HuH-7 (cell line): Measurements from ENCODE around the gene EPAS1.

Experiments used
- DNase-seq: peaks from one replicate; pipeline ENCODE4 v3.0.0; 2011; ENCODE audit warnings: low spot score

Gene EPAS1

DNA sequence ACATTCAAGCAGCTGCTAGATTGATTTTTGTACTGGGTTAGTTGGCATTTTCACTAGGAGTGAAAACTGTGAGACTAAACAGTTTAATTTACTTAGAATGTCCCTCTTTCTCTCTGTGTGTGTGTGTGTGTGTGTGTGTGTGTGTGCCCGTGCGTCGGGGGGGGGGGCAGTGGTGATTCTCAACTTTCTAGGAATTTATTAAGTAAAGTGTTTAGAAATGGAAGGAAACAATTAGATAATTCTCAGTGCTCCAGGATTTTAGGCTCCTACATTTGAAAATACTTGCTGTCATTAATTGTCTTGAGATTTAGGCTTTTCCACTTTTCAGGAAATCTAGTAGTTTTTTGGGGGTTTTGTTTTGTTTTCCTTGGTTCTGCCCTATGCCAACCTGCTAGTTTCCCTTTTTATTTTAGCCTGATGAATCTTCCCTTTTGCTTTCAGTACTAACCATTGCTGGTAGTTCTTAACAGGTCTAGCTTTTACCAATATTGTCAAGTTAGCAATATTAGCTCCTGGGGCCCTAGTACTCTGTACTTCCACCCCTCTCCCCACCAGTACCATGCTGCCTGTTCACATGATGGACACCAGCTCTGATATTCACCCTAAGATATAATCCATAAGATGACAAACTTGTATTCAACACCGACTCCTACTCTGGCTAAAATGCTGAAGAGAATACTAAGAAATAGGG, 4.9 kb downstream of the EPAS1 start:
- DNase-seq, result no peak

DNA sequence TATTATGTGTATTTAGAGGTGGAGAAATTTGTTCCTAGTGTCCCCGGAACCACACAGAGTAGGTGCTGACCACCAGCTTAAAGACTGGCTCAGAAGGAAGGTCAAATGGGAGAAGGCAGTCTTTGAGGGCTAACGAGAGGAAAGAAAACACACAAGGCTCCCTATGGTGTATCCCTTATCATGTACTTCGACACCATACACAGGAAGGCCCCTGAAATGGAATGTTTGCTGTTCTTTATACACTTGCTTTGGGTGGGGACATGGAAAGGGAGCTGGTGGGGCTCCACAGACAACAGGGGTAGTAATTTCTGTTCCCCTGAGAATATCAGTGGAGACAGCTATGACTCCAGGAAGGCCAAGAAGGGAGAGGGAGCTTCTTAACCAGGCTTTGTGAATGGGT, 6.0 kb downstream of the EPAS1 start:
- DNase-seq, result no peak

DNA sequence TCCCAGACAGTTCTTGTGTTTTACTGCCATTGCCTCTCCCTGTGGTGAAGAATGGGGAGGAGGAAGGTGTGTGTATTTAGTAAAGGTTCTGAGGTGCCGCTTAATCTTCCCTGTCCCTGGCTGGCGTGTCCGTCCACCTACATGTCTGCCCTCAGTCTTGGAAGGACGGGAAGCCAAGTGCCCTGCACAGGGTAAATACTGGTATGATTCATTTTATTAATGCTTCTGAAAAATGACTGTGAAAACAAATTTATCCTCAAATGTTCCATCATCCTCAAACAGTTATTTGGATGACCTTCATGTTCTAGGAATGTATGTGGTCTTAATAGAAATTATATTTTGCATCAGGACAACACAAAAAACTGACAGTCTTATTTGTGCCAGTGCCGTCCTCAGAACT, 6.6 kb downstream of the EPAS1 start:
- DNase-seq, result no peak

DNA sequence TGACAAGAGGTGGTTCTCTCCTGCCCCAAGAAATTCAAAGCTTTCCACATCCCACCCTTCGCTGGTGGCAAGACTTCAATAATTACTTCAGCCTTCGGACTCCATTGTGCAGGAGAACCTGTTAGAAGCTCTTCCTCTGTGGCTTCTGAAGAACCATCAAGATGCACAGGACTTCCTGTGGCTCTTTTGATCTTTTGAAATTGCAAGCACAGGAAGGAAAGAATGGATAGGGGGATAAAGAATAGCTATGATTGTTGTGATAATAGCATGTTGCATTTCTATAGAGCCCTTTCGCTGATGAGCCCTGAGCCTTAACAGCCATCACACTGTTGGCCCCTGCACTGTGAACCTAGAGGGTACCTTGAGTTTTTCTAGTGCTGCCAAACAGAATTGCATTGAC, 7.4 kb downstream of the EPAS1 start:
- no peak for DNase-seq

DNA sequence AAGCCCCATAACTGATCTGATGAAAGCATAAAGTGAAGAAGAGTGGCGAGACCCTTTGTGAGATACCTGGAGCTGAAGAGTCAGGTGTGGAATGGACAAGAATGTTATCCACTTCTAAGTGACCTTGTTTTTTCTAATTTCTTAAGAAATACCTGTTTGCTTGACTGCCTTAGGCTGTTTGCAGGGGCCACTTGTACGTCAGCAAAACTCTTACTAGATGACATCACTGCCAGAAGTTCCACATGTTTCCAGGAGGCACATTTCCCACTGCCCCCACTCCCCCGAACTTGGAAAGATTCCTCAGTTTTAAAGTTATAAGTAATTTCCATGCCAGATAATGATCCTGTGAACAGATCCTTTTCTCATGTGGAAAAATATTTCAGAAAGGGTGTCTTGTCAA, 8.0 kb downstream of the EPAS1 start:
- no peak for DNase-seq

DNA sequence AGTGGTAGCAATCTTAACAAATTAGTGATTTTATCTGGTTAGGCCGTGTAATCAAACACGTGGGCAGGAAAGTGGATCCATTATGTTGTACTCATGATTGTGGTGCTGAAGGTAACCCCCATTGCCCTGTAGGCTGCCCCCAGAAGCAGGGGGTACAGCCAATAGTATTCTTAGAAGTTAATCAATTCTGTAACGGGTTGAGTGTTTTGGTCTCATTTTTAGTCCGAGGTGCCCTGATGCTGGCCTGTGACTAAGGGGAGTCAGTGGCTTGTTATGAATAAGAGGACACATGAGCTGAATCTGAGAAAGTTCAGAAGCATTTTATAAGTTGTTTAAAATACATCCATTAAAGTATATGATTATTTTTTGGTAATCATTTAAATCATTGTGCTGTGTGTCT, 8.6 kb downstream of the EPAS1 start:
- DNase-seq, result no peak

DNA sequence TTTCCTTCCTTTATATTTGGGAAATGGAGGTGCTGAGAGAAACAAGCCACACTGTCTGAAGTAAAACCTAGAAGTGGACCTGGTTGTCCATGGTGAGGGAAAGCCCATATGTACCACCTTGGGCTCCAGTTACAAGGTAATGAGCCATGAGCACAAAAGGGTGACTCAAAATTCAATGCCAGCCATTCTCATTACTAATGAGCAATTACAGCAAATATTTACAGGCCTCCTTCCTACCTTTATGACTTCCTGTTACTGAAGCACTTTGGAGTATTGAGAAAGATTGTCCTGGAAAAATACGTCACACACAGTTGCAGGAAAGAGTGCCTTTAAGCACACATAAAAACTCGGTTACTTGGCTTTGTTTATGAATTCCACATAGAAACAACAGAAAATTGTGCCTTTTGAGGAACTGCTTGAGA, 9.1 kb downstream of the EPAS1 start:
- no peak for DNase-seq

DNA sequence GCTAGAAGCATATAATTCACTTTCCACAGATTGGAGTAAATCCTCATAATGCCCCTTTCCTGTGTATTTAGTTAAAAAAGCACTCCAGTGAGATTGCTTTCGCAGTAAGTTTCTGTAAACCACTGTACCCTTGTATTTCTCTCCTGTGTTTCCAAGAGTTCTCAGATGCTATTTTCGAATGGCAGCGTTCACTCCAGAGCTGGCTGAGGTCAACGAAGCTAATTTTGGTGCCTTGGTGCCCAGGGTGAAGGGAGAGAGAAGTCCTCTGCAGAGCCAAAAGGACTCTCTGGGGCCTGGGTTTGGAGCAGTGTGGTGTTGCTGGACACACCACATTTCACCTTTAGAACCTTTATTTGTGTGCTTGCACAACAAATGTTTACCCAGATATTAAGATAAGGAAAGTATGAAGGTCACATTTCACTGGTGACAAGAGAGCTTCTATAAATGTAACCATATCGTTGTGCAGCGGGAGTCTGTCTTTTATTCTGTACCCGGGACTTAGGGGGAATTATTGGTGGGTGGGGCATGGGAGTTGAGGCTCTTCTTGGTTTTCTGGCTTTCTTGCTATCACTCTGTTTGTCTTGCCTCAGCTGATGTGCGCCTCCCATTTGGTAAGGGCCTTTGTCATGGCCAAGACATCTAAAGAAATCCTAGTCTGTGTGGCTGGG, 9.9 kb downstream of the EPAS1 start:
- DNase-seq, result no peak

DNA sequence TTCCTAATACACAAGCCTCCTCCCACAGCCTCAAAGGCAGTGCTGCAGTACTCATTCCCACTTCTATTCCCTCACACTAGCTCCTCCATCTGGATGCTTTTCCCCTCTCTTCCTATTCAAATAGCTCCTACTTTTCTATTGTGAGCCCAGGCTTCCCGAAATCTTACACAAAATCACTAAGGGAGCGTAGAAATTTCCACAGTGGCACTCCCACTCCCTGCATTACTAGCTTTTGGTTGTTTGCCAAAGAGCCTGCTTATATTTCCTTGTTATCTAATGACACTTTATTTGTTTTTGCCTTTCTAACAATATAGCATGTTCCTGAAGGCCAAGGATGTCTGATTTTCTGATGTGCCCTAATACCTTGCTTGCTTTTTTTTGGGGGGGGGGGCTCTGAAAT, 10.9 kb downstream of the EPAS1 start:
- DNase-seq, result no peak

DNA sequence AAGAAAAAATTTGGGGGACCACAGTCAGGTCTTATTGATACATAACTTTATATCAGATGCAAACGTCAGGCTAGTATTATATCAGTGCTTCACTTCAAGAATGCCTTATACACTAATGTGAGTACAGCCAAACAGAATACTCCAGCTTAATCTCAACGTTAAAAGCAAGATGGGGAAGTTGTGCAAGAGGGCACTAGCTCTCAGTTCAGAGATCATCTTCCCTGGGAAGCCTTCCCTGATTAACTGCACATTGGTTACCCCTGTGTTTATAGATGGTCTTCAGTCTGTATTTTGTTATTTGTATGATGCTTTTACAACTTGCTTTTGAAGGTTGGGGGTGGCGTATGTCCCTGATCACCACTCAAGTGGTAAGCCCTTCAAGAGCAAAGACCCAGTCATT, 11.4 kb downstream of the EPAS1 start:
- DNase-seq, result no peak

DNA sequence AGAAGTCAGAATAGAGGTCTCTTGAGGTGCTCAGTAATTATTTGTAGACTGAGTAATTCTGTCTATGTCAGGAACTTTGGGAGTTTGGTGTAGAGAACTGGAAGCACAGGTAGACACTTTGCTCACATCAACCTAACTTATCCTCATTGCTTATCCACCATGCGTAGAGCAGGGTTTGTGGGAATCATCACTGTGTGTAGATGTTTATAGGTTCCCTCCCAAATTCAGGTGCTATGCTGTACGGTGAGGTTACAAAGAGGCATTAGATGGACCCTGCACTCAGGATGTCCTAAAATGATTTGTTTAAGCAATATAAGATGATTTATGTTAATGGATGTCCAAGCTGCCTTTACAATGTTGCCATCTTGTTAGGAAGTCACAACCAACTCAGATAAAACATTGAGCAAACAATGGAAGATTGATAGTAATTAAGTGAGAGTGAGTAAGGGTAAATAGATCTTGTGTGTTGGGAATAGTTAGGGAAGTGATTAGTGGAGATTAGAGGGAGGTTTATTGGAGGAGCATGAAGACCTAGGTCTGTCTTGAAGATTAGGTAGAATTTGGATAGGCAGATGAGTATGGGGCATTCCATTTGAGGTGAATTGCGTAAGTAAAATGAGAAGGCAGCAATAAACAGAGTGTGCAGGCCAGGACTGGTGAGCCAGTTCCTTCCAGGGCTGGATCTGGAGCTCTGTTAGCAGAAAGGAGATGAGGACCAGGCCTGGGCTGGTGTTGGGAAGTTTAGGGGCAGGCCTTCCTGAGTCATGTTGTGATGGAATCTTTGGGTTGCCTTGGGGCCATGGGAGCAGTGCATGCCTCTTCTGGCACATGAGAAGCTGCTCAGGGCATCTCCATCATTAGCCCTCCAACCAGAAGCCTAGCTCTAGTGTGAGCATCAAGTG, 12.1 kb downstream of the EPAS1 start:
- no peak for DNase-seq

DNA sequence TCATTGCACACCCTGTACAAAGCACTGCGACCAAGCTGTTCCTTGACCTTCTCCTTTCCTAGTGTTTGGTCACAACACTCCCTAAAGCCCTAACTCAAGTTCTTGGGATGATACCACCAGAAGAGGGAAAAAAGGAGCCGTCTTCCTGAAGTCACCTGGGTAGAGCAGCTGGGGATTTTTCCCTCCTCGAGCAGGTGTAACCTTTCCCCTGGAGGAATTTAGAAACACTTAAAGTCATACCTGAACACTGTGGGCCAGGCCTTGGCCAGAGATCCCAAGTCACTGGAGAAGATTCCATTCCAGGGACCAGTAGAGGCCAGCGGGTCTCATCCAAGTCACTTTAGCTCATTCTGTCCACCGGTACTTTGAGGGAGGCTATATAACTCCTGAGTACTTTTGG, 13.2 kb downstream of the EPAS1 start:
- DNase-seq, result no peak

DNA sequence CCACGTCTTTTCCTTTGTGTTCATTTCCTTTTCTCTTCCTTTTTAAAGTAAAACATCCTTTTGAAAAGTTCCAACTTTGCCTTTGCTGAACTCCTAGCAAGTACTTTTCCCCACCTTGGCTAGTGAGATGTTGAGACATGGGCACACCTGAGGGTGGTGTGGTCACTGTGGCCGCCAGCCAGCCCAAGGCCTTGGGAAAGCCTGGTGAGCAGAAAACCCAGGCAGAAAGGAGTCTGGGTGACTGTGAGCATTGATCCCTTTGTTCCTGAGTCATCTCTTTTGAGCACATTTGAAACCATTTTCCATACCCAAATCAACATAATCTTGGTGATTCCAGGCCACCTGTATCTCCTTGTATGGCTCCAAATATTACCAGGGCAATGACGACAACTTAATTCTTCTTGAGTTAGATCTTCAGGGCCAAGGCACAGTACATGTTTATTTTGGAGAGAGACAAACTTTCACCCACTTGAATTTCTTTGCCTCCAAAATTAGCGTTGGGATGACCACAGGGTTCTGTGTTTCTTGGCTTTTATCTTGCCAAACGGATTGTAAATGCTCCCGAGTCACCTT, 14.5 kb downstream of the EPAS1 start:
- no peak for DNase-seq

DNA sequence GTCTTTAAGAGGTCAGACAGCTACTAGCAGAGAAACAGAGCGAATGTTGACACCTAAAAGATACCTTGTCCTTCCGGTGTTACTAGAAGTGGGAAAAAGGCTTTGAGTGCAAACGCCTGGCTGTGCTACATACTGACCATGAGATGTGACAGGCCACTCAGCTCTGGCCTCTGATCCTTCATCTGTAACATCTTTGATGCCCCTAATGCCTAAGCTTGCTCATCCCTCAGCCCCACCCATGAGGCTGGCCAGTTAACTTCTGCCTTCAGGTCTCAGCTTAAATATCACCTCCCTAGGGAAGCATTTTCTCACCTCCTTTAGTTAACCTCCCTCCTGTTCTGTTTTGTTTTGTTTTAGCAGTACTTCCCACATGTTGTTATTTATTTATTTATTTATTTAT, 15.9 kb downstream of the EPAS1 start:
- no peak for DNase-seq

DNA sequence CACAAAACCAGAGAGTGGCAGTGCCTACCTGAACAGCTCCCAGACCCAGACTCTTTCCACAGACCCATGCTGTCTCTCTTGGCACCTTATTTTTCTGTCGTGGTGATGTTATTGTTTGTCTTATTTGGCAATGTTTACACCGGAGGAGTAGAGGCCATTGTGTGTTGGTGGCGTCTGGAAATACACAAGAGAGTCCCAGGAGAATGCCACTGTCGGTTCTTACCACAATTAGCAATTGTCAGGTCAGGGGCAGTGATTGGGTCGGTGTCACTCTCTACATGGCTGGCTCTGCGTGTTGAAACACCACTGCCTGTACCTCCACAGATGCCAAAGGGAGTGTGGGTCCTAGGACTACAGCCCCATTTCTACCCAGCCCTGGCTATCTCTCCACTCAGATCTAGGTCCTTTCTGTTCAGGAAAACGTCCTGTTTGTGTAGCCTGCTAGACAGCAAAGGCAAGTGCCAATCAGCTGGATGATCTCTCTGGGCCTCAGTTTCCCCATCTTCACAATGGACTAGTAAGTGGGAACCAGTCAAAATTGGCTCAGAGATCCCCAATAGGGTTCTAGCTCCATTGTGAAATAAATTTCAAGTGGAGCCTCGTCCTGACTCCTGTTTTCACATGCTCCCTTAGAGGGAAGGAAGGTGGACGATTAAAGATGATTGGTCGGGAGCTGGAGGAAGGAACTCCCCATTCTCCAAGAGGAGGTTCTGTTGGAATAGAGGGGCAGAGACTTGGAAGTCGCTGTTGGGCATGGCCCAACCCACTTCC, 17.0 kb downstream of the EPAS1 start:
- DNase-seq, result no peak

DNA sequence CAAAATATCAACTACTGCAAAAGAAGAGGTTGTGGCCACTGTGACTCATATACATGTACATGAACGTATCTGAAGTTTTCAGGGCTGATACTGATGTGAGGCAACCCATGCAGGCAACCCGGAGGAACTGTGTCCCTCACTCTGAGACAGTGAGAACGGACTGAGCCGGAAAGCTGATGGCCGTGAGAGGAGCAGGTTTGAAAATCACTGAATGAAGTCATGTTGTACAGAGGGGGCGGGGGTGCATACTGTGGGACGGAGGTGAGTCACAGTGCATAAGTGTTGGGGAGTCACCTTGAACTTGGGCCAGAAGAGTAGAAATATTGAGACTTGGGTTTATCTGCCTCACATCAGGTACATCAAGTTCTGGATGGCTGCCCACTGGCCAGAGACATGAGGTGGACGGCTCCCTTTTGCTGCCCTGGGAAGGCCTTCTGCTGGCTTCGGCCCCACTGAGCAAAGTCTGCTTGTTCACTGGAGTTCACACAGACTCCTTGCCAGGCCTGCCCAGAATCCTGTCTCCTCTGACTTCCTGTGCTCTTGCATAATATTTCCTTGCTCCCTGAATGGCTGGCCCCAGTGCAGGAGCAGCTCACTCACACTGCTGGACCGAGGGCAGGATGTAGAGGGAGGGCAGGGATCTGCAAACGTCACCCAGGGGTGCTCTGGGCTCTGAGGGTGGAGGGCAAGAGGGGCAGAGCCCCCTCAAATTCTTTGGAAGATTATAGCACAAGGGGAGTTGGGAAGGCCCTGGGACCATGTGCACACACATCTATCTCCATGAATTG, 18.1 kb downstream of the EPAS1 start:
- DNase-seq, result no peak

DNA sequence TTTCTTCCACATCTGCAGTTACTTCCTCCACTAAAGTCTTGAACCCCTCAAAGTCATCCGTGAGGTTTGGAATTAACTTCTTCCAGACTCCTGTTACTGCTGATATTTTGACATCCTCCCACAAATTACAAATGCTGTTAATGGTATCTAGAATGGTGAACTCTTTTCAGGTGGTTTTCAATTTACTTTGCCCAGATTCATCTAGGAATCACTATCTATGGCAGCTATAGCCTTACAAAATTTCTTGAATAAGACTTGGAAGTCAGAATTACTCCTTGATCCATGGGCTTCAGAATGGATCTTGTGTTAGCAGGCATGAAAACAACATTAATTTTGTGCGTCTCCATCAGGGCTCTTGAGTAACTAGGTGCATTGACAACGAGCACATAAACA, 19.9 kb downstream of the EPAS1 start:
- DNase-seq, result no peak

DNA sequence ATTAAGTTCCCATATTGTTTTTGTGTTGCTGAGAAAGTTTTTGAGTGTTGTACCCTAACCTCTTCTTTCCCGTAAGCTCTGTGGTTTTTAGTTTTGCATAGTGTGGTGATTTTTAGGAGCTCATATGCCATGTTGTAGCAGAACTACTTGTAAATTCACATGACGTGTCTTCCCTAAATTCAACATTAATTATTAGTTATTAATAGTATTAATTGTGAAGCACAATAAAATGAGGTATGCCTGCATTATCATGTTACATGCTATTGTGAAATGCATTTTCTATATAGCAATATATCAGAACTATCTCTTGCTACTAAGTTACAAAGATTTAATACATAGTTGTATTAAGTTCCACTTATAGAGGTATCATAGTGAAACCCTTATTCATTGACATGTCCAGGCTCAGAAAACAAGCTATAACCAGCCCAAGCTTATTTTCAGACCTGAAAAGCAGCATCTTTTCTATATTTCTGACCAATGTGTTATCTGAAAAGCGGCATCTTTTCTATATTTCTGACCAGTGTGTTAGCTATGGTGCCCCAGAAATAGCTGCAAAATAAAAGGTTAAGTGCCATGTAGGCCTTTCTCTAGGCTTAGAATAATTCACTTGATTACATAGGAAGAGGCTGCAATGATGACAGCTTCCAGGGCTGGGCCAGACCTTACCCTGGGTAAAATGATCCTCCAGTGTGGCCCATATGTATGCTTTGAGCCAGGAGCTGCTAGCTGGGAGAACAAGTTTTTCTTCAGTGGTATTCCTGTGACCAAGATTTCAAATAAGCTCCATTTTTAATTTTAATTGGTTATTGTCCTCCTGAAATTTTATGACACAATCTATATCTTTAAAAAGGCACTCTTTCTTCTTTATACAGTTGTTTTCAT, 21.6 kb downstream of the EPAS1 start:
- no peak for DNase-seq

DNA sequence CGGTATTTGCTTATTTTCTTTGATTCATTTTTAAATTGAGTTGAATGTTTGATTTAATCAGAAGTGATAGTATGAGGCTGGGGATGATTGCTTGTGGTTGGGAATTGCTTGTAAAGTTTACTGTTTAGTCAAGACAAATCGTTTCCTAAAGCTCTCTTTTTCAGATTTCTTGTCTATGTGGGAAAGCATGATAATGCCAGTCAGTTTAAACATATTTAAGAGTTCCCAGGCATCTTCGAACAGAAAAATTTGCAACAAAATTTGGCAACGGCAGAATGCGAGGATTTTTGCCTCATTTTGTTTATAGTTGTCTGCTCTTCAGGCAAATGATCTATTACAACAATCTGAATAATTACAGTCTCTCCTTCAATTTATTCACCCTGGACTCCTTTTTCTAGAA, 22.5 kb downstream of the EPAS1 start:
- no peak for DNase-seq

DNA sequence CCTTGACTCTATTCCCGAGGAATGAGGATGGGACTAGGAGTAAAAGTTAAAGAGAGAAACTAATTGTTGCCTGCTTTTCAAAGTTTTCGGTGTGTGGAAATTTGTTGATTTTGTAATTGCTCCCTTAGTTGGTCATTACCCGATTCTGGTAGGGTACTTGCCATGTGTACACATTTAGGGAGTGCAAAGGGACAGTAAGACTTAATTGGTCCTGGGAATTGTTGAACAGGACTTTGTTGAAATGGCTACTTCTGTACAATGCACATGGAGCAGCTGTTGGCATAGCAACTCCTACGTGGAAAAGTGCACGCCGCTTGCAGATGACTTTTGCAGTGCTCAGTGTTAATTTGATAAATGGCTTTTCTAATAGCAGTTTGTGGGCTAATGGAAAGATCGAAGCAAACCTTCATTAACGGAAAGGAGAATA, 22.9 kb downstream of the EPAS1 start:
- no peak for DNase-seq
